Stimulated activated CD8-positive, alpha-beta memory T cell treated with anti-CD3 and anti-CD28 coated beads, Interleukin-12 subunit alpha, Interleukin-12 subunit beta, amount 100 ng/mL, for 4 hours (primary cell): ENCODE data around the gene RAD51B.

Source experiments
- DNase-seq: peaks from one replicate; pipeline ENCODE4 v3.0.0-alpha.2; 2020; ENCODE audit warnings: low read depth

The RAD51B gene

DNA sequence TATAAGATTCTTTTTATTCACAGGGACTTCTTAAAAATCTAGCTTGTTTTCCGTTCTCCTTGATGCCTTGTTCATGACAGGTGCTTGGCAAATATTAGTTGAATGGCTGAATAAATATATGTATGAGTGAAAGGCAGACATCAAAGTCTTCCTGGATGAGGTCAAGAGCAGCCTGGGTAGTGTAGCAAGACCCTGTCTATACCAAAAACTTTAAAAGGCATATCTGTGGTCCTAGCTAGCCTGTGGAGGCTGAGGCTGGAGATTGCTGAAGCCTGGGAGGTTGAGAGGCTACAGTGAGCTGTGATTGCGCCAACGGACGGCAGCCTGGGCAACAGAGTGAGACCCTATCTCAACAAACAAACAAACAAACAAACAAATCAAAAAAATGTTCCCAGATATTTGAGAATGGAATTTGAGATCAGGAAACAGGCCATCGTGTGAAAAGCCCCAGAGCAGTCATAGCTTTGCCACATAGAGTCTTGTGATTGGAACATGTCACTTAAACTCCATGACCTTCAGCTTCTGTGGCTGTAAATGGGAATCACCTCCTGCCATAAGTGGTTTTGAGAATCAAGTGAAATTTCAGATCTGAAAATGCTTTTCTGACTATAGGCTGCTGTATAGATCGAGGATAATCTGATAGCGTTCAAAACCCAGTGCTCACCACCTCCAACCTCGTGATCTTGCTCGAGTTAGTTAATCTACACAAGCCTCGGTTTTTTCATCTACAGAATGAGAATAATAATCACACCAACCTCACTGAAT is 908.9 kb downstream of the RAD51B start:
- DNase-seq: no peak

DNA sequence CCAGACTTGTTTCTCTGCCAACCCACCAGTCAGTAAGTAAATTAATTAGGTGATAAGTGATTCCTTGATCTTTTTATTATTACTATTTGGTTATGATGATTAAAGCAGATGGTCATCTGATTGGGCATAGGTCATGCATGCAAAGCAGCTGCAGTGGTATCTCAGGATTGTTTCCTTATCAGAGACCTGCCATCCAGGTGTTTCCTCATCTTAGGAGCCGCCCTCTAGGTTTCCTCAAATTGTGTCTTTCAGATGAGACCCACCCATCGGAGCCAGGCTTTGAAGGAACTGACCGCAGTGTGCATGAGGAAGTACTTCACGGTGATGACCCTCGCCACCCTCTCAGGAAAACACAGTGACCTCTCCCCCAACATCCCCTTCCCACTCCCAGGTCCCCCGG is 910.0 kb downstream of the RAD51B start:
- DNase-seq: no peak

DNA sequence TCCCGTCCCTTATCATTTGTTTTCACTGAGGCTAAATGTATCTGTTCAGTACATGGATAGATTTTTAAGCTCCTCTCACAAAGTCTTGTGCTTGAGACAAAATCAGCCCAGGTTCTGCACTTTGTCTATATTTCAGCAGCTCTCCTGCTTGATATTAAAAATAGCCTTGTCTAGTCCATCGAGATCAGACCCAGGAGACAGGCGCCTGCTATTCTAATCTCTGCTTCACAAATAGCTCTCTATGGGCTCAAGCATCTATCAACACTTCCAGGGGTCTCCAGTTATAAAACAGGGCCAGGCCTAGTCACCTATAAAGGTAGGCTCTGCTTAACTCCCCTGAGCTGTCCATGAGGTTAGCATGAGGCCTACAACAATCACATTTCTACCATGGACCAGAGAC is 910.8 kb downstream of the RAD51B start:
- DNase-seq: no peak

DNA sequence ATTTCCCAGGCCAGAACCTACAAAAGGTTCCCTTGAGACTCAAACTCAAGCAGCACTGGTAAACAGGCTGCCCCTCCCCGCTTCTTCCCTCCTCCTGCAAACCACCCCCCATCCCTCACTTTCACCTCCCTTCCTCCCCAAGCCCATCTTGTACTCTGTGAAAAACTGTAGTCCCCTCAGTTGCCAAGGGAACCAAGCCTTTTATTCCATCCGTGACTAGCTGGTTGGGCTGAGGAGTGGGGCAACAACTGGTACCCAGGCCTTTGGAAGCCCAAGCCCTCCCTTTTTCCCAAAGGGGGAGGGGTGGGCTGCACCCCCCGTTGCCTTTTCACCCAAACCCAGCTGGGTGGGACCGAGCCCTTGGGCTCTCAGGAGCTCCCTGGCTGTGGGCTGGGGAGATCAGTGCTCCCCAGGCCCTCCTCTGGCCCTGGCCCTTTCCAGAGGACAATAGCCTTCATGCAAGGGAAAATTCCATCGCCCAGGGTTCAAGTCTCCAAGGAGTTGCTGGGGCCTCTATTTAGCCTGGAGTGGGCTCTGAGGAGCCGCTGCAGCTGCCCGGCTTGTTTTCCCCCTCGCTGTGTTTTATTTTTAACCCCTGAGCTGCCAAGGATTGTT is 911.3 kb downstream of the RAD51B start:
- DNase-seq: no peak

DNA sequence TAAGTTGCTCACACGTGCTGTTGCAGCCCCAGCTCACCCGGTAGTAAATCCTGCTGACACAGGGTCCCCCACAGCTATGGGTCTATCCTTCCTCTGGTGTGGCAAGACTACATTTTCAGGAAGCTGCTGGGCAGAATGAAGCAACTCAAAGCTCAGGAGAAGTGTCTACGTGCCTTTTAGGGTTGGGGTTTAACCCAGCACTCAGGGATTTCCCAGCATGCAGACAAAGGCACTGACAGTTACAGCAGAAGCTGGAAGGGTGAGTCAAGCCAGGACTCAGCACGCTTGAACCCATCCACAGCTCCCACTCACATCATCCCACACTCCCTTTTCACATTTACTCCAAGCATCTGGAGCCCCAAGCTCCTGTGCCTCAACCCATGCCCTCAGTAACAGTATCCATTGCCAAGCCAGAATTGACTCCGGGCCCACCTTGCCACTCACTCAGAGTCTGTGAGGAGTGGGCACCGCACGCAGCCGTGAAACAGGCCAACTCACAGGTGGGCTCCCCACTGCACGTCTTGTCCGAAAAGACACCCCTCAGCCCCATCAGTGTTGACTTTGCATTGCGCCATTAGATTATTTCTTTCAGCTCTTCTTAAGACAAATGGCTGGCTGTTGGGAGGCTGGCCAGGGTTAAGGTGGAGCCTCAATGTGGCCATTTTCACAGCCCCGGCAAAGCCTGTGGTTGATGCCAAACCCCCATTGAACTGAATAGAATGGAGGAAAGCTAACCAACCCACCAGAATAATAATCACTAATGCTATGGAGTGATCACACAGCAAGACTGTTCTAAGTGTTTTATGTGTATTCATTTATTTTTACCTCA is 913.7 kb downstream of the RAD51B start:
- no peak for DNase-seq

- peak; percentile 39 for DNase-seq
These were observed 914.7 kb downstream of the RAD51B start for GRCh38 chr14:68734231-68734732.

- DNase-seq: no peak
These were observed 916.3 kb downstream of the RAD51B start for GRCh38 chr14:68735856-68736255.

DNA sequence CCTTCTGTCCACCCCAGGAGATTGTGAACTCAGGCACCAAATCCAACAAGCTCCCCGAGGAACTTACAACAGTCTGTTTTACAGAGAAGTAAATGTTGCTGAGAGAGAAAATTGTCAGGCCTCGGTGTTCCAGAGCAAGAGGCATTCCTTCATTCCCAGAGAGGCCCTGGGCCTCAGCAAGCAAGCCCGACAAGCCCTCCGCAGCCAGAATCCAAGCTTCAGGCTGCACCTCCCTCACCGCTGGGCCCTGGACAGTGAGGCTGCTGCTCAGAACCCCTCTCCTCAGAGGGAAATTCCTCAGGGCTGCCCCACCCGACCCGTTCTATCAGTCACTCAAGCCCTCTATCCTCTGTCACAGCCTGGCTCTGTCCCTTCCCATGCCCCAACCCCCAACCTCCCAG is 916.9 kb downstream of the RAD51B start:
- no peak for DNase-seq

DNA sequence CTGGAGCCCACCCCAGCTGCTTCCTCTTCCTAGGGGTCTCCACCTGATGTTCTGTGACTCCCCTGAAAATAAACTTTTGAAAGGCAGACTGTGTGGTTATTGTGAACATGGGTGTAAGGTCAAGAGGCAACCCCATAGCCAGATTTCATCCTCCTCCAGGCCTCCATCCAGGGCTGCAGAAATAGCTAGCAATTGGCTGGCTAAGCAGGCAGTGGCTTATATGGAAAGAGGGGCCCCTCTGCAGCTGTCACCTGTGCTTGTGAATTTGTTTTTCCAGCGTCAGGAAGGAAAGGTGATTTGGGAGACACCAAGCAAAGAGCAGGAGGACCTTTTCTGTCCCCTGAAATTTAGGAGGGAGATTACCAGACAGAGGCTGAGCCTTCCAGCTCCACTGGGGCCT is 917.5 kb downstream of the RAD51B start:
- DNase-seq: no peak

GRCh38 chr14:68738559-68738958 is 919.0 kb downstream of the RAD51B start:
- no peak for DNase-seq

DNA sequence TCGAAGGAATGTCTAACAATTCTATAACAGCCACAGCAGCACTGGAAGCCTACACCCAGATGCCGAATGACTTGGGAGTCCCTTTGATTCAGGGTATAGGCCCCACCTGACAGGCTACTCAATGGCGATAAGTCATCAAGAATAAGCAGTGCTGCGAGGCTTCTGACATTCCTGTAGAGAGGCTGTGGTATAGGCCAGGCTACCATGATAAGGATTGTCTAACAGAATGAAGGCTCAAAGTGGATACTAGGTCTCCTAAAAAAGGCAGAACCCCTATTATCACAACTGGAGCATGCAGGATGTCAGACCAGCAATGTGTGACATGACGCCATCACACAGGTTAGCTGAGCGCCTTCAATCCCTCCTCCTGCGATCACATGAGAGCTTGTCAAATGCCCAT is 920.1 kb downstream of the RAD51B start:
- no peak for DNase-seq

GRCh38 chr14:68740788-68741476 is 921.4 kb downstream of the RAD51B start:
- DNase-seq: no peak

- DNase-seq: no peak
These were observed 921.9 kb downstream of the RAD51B start for GRCh38 chr14:68741477-68741791.

DNA sequence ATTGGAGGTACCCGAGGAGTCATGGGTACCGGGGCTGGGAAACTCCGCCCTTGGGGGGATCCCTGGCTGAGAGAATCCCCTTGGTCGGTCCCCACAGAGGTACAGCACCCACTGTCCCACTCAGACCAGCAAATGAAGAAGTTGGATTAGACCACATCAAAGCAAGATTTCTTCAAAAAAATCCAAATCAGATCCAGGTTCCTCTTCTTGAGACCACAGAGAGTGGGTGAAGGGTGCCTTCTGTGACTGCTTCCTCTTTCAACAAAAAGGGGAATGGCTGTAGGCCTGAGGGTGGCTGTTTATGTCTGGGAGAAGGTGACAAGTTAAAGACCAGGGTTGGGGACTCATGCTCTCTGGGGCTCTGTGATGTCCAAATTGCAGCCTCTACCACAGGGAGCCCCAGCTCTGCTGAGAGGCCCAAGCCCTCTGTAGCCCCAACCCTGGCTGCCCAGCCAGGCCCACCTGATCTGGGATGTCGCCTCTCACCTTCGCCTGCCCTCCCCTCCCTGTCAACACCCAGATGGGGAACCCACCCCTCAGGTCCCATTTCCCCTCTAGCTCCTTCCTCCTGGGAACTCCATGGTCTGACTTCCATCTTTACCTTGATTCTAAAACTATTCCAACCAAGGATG is 922.4 kb downstream of the RAD51B start:
- DNase-seq: no peak

DNA sequence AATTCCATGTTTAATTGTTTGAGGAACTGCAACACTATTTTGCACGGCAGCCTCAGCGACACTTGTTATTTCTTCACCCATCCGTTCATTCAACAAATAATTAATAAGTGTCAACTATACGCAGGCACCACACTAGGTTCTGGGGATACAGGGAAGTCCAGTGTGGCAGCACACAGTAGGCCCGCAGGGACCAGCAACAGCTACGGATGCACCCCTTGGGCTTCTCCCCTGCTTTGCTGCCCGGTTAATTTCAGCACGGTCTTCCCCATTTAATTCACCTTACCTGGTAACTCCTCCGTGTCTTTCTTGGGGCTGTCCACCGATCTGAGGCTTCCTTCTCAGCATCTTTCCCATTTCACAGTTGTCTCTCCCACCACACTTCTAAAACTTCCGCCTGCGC is 925.0 kb downstream of the RAD51B start:
- DNase-seq: no peak

GRCh38 chr14:68747393-68747792 is 927.8 kb downstream of the RAD51B start:
- DNase-seq: no peak

GRCh38 chr14:68748260-68748659 is 928.7 kb downstream of the RAD51B start:
- no peak for DNase-seq

- DNase-seq: no peak
These were observed 929.1 kb downstream of the RAD51B start for GRCh38 chr14:68748691-68749090.

- no peak for DNase-seq
These were observed 930.2 kb downstream of the RAD51B start for GRCh38 chr14:68749487-68750475.

- DNase-seq: no peak
These were observed 932.9 kb downstream of the RAD51B start for GRCh38 chr14:68752271-68753006.
